Measurements from ENCODE around the gene CCNG1.
"Not testable (repeated sequence)": the region's sequence is repeated elsewhere in the genome, so short reads cannot be mapped to it uniquely, and the experiment has no call there.

The CCNG1 gene, protein sequence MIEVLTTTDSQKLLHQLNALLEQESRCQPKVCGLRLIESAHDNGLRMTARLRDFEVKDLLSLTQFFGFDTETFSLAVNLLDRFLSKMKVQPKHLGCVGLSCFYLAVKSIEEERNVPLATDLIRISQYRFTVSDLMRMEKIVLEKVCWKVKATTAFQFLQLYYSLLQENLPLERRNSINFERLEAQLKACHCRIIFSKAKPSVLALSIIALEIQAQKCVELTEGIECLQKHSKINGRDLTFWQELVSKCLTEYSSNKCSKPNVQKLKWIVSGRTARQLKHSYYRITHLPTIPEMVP

DNA sequence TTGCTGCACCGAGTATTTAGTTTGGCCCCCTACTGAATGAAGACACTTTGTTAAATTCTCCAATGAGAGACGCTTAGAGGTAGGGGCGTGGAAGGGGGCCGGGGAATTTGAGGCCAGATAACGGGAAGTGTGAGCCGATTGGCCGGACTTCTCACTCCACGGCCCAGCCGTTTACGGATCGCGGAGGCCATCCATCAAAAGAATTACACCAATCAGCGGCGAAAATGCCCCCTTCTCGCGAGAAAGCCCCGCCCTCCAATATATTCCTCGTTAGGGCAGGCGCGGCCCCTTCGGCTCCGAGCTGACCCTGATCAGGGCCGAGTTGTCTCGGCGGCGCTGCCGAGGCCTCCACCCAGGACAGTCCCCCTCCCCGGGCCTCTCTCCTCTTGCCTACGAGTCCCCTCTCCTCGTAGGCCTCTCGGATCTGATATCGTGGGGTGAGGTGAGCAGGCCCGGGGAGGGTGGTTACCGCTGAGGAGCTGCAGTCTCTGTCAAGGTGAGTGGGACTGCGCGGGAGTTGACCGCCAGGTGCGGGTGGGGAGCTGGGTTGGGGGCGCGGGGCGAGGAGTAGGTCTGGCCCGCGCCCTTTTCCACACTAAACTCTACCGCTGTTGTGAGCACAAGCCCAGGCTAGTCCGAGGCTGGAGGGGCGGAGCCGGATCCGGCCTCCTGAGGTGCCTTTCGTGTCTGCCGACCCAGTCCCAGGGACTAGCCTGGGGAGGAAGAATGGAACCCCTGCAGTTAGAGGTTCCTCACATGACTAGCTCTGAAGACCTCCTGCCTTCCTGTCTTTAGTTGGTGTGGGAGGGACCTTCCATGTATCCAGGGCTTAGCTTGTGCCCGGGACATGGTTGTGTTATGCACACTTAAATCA lies at the start of gene CCNG1:
CCNG1 (plus strand) TSS at position 287 of the 874 bp plus-strand sequence. CDS start 1,662 bp downstream, outside the sequence.
- H3K4me3 ChIP-seq (ENCODE audit: low read depth, low read length) = peak within 1 kb of the TSS; percentile 54
- H3K4me1 ChIP-seq (ENCODE audit: control insufficient read depth, insufficient read depth, low read length) = peaks cover 11% of the 10 kb centered on the region
- no peaks in the 10 kb centered on the region for H3K9me3 ChIP-seq (ENCODE audit: control insufficient read depth, insufficient read depth, low read length)
- H3K27me3 ChIP-seq (ENCODE audit: control insufficient read depth, insufficient read depth, low read length) = no peaks in the 10 kb centered on the region
- peaks cover 14% of the 10 kb centered on the region for H3K36me3 ChIP-seq (ENCODE audit: control insufficient read depth, insufficient read depth, low read length)
- H3K9ac ChIP-seq (ENCODE audit: low read depth, low read length) = peak within 1 kb of the TSS; percentile 96

DNA sequence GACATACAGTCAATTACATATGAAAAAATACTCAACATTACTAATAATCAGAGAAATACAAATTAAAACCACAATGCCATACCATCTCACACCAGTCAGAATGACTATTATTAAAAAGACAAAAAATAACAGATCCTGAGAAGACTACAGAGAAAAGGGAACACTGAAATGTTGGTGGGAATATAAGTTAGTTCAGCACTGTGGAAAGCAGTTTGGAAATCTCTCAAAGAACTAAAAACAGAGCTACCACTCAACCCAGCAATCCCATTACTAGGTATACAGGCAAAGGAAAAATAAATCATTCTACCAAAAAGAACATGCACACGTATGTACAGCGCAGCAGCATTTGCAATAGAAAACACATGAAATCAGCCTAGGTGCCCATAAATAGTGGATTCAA lies 41.6 kb upstream of the CCNG1 start:
- Histone ChIP-seq H3K9ac (ENCODE audit: low read depth, low read length) (no peak overlapping the region), H3K4me3 (ENCODE audit: low read depth, low read length) (no peak overlapping the region), H3K27me3 (ENCODE audit: control insufficient read depth, insufficient read depth, low read length) (no peaks in the 10 kb centered on the region), H3K36me3 (ENCODE audit: control insufficient read depth, insufficient read depth, low read length) (no peaks in the 10 kb centered on the region), H3K4me1 (ENCODE audit: control insufficient read depth, insufficient read depth, low read length) (no peaks in the 10 kb centered on the region), H3K9me3 (ENCODE audit: control insufficient read depth, insufficient read depth, low read length) (no peaks in the 10 kb centered on the region)

DNA sequence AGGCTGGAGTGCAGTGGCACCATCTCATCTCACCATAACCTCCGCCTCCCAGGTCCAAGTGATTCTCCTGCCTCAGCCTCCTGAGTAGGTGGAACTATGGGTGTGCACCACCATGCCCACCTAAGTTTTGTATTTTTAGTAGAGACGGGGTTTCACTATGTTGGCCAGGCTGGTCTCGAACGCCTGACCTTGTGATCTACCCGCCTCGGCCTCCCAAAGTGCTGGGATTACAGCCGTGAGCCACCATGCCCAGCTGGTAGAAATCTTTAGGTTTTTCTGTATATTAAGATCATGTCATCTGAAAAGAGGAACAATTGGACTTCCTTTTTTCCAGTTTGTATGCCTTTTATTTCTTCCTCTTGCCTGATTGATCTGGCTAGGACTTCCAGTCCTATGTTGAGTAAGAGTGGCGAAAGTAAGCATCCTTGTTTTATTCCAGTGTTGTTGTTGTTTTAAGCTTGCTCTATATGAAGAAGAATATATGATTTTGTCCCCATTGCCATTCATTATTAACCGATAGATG lies 40.5 kb upstream of the CCNG1 start:
- H3K4me3 ChIP-seq (ENCODE audit: low read depth, low read length); H3K9me3 ChIP-seq (ENCODE audit: control insufficient read depth, insufficient read depth, low read length); H3K27me3 ChIP-seq (ENCODE audit: control insufficient read depth, insufficient read depth, low read length); H3K9ac ChIP-seq (ENCODE audit: low read depth, low read length); H3K4me1 ChIP-seq (ENCODE audit: control insufficient read depth, insufficient read depth, low read length); H3K36me3 ChIP-seq (ENCODE audit: control insufficient read depth, insufficient read depth, low read length): not testable (repeated sequence)

DNA sequence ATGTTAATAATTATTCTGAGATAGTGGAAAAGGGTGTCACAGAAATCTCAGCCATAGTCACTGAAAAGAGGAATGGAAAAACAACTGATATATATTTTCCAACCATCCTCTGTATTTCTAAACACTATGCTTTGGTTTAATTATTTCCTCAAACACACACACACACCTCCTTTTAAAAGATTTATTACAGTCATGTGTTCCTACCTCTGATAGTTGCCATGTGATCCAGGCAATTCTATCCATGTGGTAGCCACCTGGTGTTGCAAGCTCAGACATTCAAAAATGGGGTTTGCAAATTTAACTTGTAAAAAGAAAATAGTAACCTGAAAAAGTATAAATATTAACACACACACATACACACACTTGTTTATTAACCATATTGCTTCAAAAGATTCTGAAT lies 40.0 kb upstream of the CCNG1 start:
- Histone ChIP-seq H3K4me3 (ENCODE audit: low read depth, low read length) (no peak overlapping the region), H3K27me3 (ENCODE audit: control insufficient read depth, insufficient read depth, low read length) (no peaks in the 10 kb centered on the region), H3K9me3 (ENCODE audit: control insufficient read depth, insufficient read depth, low read length) (no peaks in the 10 kb centered on the region), H3K4me1 (ENCODE audit: control insufficient read depth, insufficient read depth, low read length) (no peaks in the 10 kb centered on the region), H3K9ac (ENCODE audit: low read depth, low read length) (no peak overlapping the region), H3K36me3 (ENCODE audit: control insufficient read depth, insufficient read depth, low read length) (no peaks in the 10 kb centered on the region)

DNA sequence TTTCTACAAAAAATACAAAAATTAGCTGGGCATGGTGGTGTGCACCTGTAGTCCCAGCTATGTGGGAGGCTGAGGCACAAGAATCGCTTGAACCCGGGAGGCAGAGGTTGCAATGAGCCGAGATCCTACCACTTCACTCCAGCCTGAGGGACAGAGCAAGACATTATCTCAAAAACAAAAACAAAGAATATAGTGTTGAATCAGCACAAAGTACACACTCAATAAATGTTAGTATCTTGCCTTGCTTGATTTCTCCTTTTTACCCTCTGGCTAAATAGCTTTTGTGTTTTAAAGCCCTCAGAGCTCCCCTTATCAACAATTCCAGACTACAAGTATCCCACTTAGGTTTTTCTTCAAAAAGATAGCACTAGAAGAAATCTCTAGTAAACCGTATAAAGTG lies 37.5 kb upstream of the CCNG1 start:
- no peaks in the 10 kb centered on the region for H3K9me3 ChIP-seq (ENCODE audit: control insufficient read depth, insufficient read depth, low read length)
- no peak overlapping the region for H3K9ac ChIP-seq (ENCODE audit: low read depth, low read length)
- H3K27me3 ChIP-seq (ENCODE audit: control insufficient read depth, insufficient read depth, low read length) = no peaks in the 10 kb centered on the region
- no peaks in the 10 kb centered on the region for H3K4me1 ChIP-seq (ENCODE audit: control insufficient read depth, insufficient read depth, low read length)
- H3K4me3 ChIP-seq (ENCODE audit: low read depth, low read length) = no peak overlapping the region
- H3K36me3 ChIP-seq (ENCODE audit: control insufficient read depth, insufficient read depth, low read length) = no peaks in the 10 kb centered on the region

DNA sequence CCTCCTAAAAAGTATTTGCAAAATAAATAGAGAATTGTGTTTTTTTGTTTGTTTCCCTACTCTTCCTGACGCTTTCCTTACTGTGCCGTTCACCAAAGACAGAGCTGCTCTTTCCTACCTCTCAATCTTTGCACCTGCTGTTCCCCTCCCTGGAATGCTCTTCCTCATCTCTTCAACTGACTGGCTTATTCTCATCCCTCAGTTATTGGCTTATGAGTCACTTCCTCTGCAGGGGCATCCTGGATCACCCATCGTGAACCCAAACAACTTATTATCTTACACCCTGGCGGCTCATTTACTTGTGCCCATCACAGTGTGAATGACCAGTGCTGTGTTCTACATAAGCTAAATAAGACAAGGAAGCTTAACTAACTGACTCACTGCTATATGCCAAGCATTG lies 36.1 kb upstream of the CCNG1 start:
- no peaks in the 10 kb centered on the region for H3K27me3 ChIP-seq (ENCODE audit: control insufficient read depth, insufficient read depth, low read length)
- H3K4me1 ChIP-seq (ENCODE audit: control insufficient read depth, insufficient read depth, low read length) = no peaks in the 10 kb centered on the region
- no peak overlapping the region for H3K4me3 ChIP-seq (ENCODE audit: low read depth, low read length)
- no peaks in the 10 kb centered on the region for H3K9me3 ChIP-seq (ENCODE audit: control insufficient read depth, insufficient read depth, low read length)
- H3K36me3 ChIP-seq (ENCODE audit: control insufficient read depth, insufficient read depth, low read length) = no peaks in the 10 kb centered on the region
- no peak overlapping the region for H3K9ac ChIP-seq (ENCODE audit: low read depth, low read length)

DNA sequence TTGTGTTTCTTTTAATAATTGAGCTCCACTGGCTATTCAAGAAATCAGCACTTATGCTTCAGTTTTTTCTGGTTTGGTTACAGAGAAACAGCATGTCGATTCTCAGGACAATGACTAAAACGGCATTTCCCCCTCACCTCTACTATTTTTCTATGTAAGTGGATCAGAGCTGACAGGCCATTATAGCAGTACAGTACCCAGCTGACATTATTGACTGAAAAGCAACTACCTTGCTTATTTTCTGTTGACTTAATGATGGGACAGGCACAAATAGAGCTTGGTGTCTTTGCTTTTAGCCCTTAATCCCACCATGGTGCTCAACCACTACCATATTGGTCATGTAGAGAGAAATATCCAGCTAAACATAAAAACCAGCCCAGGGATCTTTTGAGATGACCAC lies 35.4 kb upstream of the CCNG1 start:
- no peaks in the 10 kb centered on the region for H3K27me3 ChIP-seq (ENCODE audit: control insufficient read depth, insufficient read depth, low read length)
- no peak overlapping the region for H3K4me3 ChIP-seq (ENCODE audit: low read depth, low read length)
- no peaks in the 10 kb centered on the region for H3K4me1 ChIP-seq (ENCODE audit: control insufficient read depth, insufficient read depth, low read length)
- H3K9ac ChIP-seq (ENCODE audit: low read depth, low read length) = no peak overlapping the region
- no peaks in the 10 kb centered on the region for H3K9me3 ChIP-seq (ENCODE audit: control insufficient read depth, insufficient read depth, low read length)
- H3K36me3 ChIP-seq (ENCODE audit: control insufficient read depth, insufficient read depth, low read length) = no peaks in the 10 kb centered on the region

DNA sequence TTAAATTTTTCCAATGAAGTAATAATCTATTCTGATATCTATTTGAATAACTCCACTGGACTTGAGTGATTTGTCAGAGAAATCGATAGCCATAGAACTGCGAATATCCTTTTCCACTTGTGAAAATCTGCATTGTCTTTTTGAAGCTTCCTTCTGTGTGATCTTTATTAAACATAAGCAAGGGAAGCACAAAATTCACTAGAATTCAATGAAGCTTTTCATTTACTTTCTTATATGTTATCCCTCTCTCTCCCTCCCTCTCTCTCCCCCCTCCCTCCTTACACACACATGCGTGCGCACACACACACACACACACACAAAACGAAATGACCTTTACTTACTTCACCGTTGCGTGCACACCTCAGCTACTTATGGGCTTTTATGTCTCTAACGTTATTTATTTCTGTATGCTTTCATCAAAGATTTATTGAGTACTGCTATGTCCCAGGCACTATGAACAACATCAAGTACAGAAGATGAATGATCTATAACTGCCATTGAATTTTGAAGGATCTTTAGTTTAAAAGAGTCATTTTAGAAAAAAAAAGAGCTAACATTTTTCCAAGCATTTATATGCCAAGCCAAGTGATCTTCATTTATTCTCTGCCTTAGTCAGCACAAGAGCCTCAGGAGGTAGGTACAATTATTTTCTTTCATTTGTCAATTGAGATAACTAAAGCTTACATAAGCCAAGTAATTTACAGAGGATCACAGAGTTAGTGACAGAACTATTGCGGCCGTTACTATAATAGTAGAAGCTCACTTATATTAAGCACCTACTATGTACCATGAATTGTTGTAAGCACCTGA lies 32.8 kb upstream of the CCNG1 start:
- Histone ChIP-seq H3K9ac (ENCODE audit: low read depth, low read length) (no peak overlapping the region), H3K27me3 (ENCODE audit: control insufficient read depth, insufficient read depth, low read length) (no peaks in the 10 kb centered on the region)

DNA sequence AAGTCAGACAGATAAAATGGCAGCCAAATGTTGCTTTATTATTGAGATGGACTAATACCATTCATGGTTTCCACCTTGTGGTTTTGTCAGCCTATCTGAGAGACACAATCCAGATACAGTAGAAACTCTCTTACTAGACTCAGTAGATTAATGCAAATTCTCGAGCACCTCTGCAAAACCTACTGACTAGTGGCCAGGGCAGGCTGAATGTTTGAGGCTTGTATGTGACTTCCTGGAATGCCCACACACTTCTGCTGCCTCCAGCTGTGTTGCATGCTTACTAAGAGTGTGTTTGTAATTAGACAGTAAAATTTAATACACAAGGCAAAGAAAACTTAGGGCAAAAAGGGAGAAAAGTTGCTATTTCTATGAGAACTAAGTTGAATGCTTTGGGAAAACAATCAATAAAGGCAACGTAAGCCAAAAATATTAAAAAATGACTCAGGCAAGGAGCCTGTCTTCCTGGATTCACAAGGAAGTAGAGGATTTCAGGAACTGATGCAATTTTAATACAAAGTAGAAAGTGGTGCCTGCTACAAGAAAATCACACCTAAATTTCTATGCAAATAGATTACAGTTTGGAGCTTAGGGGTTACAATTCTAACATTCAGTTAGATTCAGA lies 30.2 kb upstream of the CCNG1 start:
- Histone ChIP-seq H3K27me3 (ENCODE audit: control insufficient read depth, insufficient read depth, low read length) (no peaks in the 10 kb centered on the region), H3K9ac (ENCODE audit: low read depth, low read length) (no peak overlapping the region), H3K36me3 (ENCODE audit: control insufficient read depth, insufficient read depth, low read length) (no peaks in the 10 kb centered on the region), H3K4me3 (ENCODE audit: low read depth, low read length) (no peak overlapping the region), H3K9me3 (ENCODE audit: control insufficient read depth, insufficient read depth, low read length) (no peaks in the 10 kb centered on the region), H3K4me1 (ENCODE audit: control insufficient read depth, insufficient read depth, low read length) (no peaks in the 10 kb centered on the region)

More for the DNA sequence above, 32.8 kb upstream of the CCNG1 start:
- Histone ChIP-seq H3K9me3 (ENCODE audit: control insufficient read depth, insufficient read depth, low read length) (no peaks in the 10 kb centered on the region), H3K4me3 (ENCODE audit: low read depth, low read length) (no peak overlapping the region), H3K36me3 (ENCODE audit: control insufficient read depth, insufficient read depth, low read length) (no peaks in the 10 kb centered on the region), H3K4me1 (ENCODE audit: control insufficient read depth, insufficient read depth, low read length) (no peaks in the 10 kb centered on the region)

DNA sequence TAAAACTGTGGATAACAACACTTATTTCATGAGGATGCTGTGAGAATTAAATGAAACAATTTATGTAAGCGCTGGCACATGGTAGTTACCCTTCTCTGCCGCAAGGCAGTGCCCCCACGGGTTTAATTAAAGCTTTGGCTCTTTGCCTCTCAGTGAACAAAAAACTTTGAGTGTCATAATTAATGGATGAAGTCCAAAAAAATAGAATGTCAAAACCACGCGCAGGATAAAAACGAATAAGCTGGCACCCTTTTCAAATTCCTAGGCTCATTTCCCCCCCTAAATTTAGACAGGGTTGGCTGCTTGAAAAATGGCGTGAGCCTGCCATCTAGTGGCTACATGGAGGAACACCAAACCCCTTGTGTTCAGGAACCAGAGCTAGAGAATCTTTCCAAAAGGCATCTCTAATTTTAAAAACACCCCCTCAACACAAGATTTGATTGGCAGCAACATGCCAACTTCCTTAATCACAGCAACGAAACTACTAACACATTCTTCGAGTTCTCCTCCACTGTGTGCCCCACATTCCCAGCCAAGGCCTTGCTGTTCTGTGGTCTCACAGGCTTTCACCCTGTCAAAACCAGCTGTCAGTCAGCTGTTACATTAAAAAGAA lies 29.0 kb upstream of the CCNG1 start:
- Histone ChIP-seq H3K4me1 (ENCODE audit: control insufficient read depth, insufficient read depth, low read length) (no peaks in the 10 kb centered on the region), H3K36me3 (ENCODE audit: control insufficient read depth, insufficient read depth, low read length) (no peaks in the 10 kb centered on the region), H3K9me3 (ENCODE audit: control insufficient read depth, insufficient read depth, low read length) (no peaks in the 10 kb centered on the region), H3K27me3 (ENCODE audit: control insufficient read depth, insufficient read depth, low read length) (no peaks in the 10 kb centered on the region), H3K9ac (ENCODE audit: low read depth, low read length) (no peak overlapping the region), H3K4me3 (ENCODE audit: low read depth, low read length) (no peak overlapping the region)

DNA sequence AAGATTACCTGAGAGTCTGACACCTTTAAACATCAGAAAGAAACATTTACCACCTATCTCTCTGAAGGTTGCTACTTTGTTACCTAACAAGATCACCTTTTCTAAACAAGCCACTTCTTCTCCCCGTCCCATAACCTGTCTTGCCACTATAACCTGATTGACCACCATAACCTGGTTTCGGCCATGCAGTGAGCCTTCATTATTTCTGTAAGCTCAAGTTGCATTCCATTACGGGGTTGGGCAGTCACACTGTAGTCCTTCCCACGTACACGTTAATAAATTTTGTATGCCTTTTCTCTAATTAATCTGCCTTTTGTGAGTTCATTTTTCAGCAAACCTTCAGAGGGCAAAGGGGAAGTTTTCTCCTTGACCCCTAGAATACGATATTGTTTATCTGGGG lies 28.0 kb upstream of the CCNG1 start:
- H3K4me3 ChIP-seq (ENCODE audit: low read depth, low read length) = no peak overlapping the region
- no peak overlapping the region for H3K9ac ChIP-seq (ENCODE audit: low read depth, low read length)
- no peaks in the 10 kb centered on the region for H3K4me1 ChIP-seq (ENCODE audit: control insufficient read depth, insufficient read depth, low read length)
- H3K27me3 ChIP-seq (ENCODE audit: control insufficient read depth, insufficient read depth, low read length) = no peaks in the 10 kb centered on the region
- no peaks in the 10 kb centered on the region for H3K9me3 ChIP-seq (ENCODE audit: control insufficient read depth, insufficient read depth, low read length)
- no peaks in the 10 kb centered on the region for H3K36me3 ChIP-seq (ENCODE audit: control insufficient read depth, insufficient read depth, low read length)
